Thyroid gland (tissue), 4 donors: ENCODE data around the gene ANKRD28. TPM values are rescaled to one million over a fixed set of nuclear protein-coding genes. Genes with fewer than 3 reads are reported as not detected.

Source experiments
- DNase-seq, 2 donors: peaks; one replicate each; pipeline ENCODE4 v3.0.0-alpha.2; 2019
- H3K27ac ChIP-seq, 3 donors: fragments of 200-600 bp; sonication (generic); 1 replicate in 2 of 3; 2 replicates in 1 of 3; pipeline ENCODE4 v1.5.1; 2016 to 2019; ENCODE audit warnings: mild to moderate bottlenecking in 1 of 3, moderate library complexity in 1 of 3
- H3K27me3 ChIP-seq: fragments of 200-600 bp; sonication (generic); one replicate; pipeline ENCODE4 v1.5.1; 2019
- H3K36me3 ChIP-seq, 2 donors: fragments of 200-600 bp; sonication (generic); one replicate each; pipeline ENCODE4 v1.5.1; 2016 to 2019
- H3K4me1 ChIP-seq, 2 donors: fragments of 200-600 bp; sonication (generic); one replicate each; pipeline ENCODE4 v1.5.1; 2017 to 2019
- H3K4me3 ChIP-seq, 3 donors: fragments of 200-600 bp; sonication (generic); replicated peaks in 1 of 3; 1 replicate in 2 of 3; 2 replicates in 1 of 3; pipeline ENCODE4 v1.5.1; 2016; ENCODE audit warnings: mild to moderate bottlenecking in 1 of 3
- H3K9me3 ChIP-seq: fragments of 200-600 bp; sonication (generic); one replicate; pipeline ENCODE4 v1.5.1; 2017
- POLR2A ChIP-seq, 2 donors: fragments of 450-650 bp; IDR thresholded peaks; one replicate each; pipeline ENCODE4 v1.6.1; 2017; ENCODE audit warnings: antibody characterized with exemption in 2 of 2, mild to moderate bottlenecking in 2 of 2, moderate library complexity in 1 of 2
- WGBS, 2 donors: methylation state at CpG; one replicate each; pipeline ENCODE4 v1.1.5; 2017; 5-methylcytosine and 5-hydroxymethylcytosine counted together
- intact Hi-C: fragments of 100-400 bp; cut with DNase I; formaldehyde crosslinking; loops from one replicate; pipeline ENCODE4 v1.15.1; 2023
- total RNA-seq, 4 donors: library from RNA; depleted of rRNA; stranded (reverse); fragments of >200 nt; gene quantifications; one replicate each; pipeline ENCODE4 v1.2.3, GENCODE V29; 2016
- TF ChIP-seq, protein P1 (sequence below), 6 experiments: fragments of 200-600 bp in 3 of 6; fragments of 450-650 bp in 3 of 6; sonication (generic) in 3 of 6; IDR thresholded peaks; one replicate each; pipeline ENCODE4 v1.5.1; 2016 to 2019; ENCODE audit warnings: antibody characterized with exemption in 6 of 6, mild to moderate bottlenecking in 2 of 6, inconsistent platforms in 1 of 6, moderate library complexity in 1 of 6

ANKRD28 gene
- total RNA-seq, 4 donors from 2014 or later = 61.3 to 83.3 (median 72.7) TPM

DNA sequence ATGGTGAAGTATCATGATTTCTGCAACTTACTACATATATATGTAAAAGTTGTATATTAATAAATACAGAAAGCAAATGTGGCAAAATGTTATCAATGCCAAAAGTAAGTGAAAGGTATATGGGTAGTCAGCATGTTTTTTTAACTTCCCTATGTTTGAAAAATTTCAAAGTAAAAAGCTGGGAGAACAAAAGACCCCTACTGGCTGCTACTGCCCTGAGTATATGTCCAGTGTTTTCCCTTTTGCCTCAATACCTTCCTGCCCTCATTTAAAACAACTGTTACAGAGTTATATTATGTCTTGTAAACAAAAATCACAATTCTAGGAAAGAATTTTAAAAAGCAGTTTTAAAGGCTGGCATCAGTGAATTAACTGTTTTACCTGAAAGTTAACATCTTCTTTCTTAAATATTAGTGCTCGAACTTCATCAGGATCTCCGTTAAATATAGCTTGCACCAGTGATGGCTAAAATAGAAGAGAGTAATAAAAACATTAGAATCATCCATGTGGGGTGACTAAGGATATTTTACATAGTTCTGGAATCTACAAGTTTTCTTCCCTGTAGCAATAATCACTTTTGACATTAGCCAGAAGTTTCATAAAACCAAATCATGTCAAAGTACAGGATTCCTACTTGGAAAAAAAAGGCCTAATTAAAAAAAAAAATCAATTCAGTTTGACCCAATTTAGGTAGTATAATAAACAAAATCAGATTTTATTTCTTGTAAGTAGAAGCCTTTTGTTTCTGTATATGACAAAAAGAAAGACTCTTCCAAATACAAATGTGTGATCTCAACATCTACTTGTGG, 2.7 kb downstream of the ANKRD28 start:
- Histone ChIP-seq H3K4me1 (peaks cover 36 to 37% of the 10 kb centered on the region in 2 donors), H3K9me3 (no peaks in the 10 kb centered on the region), H3K36me3 (no peaks in the 10 kb centered on the region), H3K27ac (peak overlapping the region; percentile 75 to 91 (median 88)), H3K4me3 (peak overlapping the region in 1 of 3 donors; percentile 16), H3K27me3 (no peaks in the 10 kb centered on the region)
- DNase-seq = no peak
- intact Hi-C loops = no loop called here
- 77 to 86% methylated on average over 2 of the region's 2 CpGs for WGBS, 2 donors
- TF ChIP-seq, protein P1, sequence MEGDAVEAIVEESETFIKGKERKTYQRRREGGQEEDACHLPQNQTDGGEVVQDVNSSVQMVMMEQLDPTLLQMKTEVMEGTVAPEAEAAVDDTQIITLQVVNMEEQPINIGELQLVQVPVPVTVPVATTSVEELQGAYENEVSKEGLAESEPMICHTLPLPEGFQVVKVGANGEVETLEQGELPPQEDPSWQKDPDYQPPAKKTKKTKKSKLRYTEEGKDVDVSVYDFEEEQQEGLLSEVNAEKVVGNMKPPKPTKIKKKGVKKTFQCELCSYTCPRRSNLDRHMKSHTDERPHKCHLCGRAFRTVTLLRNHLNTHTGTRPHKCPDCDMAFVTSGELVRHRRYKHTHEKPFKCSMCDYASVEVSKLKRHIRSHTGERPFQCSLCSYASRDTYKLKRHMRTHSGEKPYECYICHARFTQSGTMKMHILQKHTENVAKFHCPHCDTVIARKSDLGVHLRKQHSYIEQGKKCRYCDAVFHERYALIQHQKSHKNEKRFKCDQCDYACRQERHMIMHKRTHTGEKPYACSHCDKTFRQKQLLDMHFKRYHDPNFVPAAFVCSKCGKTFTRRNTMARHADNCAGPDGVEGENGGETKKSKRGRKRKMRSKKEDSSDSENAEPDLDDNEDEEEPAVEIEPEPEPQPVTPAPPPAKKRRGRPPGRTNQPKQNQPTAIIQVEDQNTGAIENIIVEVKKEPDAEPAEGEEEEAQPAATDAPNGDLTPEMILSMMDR (IDR thresholded peaks at IDR 0.05) = no peak
- TF ChIP-seq POLR2A (IDR thresholded peaks at IDR 0.05) = no peak

DNA sequence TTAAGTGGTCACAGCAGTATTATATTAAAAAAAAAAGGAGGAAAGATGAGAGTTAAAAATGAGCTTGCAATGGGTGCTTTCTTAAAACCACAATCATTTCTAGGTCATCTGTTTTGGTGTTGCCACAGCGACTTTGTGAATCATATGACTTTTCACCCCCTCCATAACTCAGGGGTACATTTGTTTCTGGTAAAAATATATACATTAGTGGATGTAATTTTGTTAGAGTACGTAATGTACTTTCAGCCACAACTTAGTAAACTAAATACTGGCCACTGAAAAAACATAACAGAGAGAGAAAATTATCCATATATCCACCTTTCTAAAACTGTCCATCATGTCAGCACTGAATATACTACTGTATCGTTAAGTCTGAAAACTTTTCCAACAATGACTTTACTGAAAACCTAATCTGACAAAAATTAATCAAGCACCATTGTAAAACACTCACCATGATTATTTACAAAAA, 3.4 kb downstream of the ANKRD28 start:
- Histone ChIP-seq H3K36me3 (no peaks in the 10 kb centered on the region), H3K27me3 (no peaks in the 10 kb centered on the region), H3K27ac (peak overlapping the region; percentile 75 to 91 (median 88)), H3K4me3 (no peak overlapping the region), H3K4me1 (peaks cover 29 to 30% of the 10 kb centered on the region in 2 donors), H3K9me3 (no peaks in the 10 kb centered on the region)
- TF ChIP-seq, protein P1 (IDR thresholded peaks at IDR 0.05) = no peak
- TF ChIP-seq POLR2A (IDR thresholded peaks at IDR 0.05) = no peak
- 75 to 79% methylated on average over 3 of the region's 3 CpGs for WGBS, 2 donors
- intact Hi-C loops = no loop called here
- DNase-seq = no peak

DNA sequence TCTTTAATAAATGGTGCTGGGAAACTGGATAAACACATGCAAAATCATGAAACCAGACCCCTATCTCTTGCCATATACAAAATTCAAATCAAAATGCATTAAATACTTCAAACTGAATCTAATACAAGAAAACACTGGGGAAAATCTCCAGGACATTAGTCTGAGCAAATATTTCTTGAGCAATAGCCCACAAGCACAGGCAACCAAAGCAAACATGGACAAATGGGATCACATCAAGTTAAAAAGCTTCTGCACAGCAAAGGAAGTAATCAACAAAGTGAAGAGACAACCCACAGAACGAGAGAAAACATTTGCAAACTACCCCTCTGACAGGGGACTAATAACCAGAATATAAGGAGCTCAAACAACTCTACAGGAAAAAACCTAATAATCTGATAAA, 6.3 kb downstream of the ANKRD28 start:
- DNase-seq = no peak
- no peak overlapping the region for H3K27ac ChIP-seq
- H3K4me1 ChIP-seq = peaks cover 25 to 30% of the 10 kb centered on the region in 2 donors
- no peaks in the 10 kb centered on the region for H3K36me3 ChIP-seq
- TF ChIP-seq, protein P1 (IDR thresholded peaks at IDR 0.05) = no peak
- no peak for TF ChIP-seq POLR2A (IDR thresholded peaks at IDR 0.05)
- WGBS, 2 donors = 89 to 90% methylated on average over 1 of the region's 1 CpG
- intact Hi-C loops = no loop called here
- H3K4me3 ChIP-seq = no peak overlapping the region
- no peaks in the 10 kb centered on the region for H3K27me3 ChIP-seq
- H3K9me3 ChIP-seq = no peaks in the 10 kb centered on the region

DNA sequence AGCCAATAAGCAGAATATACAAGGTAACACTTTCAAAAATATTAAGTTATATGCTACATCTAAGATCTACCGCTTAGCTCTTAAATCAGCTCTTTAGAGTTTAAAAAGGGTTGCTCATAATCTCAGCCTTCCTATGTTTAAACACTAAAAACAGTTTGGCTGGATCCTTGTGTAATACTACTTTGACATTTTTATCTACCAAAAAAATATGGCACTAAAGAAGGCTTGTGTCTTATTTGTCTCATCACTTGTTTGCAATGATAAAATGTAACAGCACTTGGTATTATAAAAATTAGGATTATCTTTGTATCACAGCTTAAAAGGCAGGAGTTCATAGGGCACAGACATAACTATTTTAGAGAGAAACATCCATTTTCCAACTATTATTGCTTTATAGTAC, 9.8 kb downstream of the ANKRD28 start:
- DNase-seq = no peak
- TF ChIP-seq, protein P1 (IDR thresholded peaks at IDR 0.05) = no peak
- no peak for TF ChIP-seq POLR2A (IDR thresholded peaks at IDR 0.05)
- Histone ChIP-seq H3K9me3 (no peaks in the 10 kb centered on the region), H3K27me3 (no peaks in the 10 kb centered on the region), H3K4me1 (peaks cover 10 to 11% of the 10 kb centered on the region in 2 donors), H3K27ac (no peak overlapping the region), H3K36me3 (no peaks in the 10 kb centered on the region), H3K4me3 (no peak overlapping the region)
- intact Hi-C loops = no loop called here
- WGBS, 2 donors = 96 to 100% methylated on average over 1 of the region's 1 CpG

DNA sequence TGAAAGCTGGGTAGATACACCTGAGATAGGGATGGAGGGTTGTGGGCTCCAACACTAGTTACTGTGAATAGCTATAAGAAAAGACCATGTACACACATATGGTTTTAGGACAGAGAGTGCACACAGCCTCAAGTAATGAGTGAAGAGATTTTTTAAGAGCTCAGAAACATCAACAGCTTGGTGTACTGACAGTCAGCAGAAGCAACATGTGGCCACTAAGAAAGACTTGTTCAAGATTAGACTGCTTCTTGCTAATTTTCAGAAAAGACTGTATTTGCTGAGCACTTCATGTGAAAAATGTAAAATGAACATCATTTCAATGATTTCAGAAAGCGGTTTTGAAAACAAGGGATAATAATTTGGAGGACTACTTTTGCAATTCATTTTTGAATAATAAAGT, 10.3 kb downstream of the ANKRD28 start:
- intact Hi-C loops = no loop called here
- no peak for TF ChIP-seq POLR2A (IDR thresholded peaks at IDR 0.05)
- TF ChIP-seq, protein P1 (IDR thresholded peaks at IDR 0.05) = no peak
- Histone ChIP-seq H3K27me3 (no peaks in the 10 kb centered on the region), H3K36me3 (no peaks in the 10 kb centered on the region), H3K9me3 (no peaks in the 10 kb centered on the region), H3K4me3 (no peak overlapping the region), H3K27ac (no peak overlapping the region), H3K4me1 (peaks cover 11 to 14% of the 10 kb centered on the region in 2 donors)
- 97 to 100% methylated on average over 1 of the region's 1 CpG for WGBS, 2 donors
- DNase-seq = no peak
